Bone marrow (tissue), 2 donors: ENCODE measurements around the gene OR1L6.

Experiments used
- DNase-seq, 2 donors: peaks; one replicate each; lab custom pipeline; 2025; lab: John Stamatoyannopoulos, UW

Gene OR1L6

GRCh38 chr9:122742003-122742402, at the start of gene OR1L6:
TSS of gene OR1L6 (plus strand) at chr9:122742303. CDS start at chr9:122749848, 7,545 bp downstream.
- no peak for DNase-seq

- no peak for DNase-seq
These were observed 46.4 kb upstream of the OR1L6 start for GRCh38 chr9:122695696-122696095.

- no peak for DNase-seq
These were observed 24.1 kb upstream of the OR1L6 start for GRCh38 chr9:122718038-122718437.

- DNase-seq: no peak
These were observed 22.9 kb upstream of the OR1L6 start for GRCh38 chr9:122719218-122719617.

GRCh38 chr9:122723690-122724089, 18.4 kb upstream of the OR1L6 start, which contains the start of gene OR1L4:
TSS of gene OR1L4 (plus strand) at chr9:122723990. CDS start at chr9:122723990, 0 bp downstream.
- no peak for DNase-seq

GRCh38 chr9:122754825-122755224, 12.7 kb downstream of the OR1L6 start:
- no peak for DNase-seq

- DNase-seq: no peak
These were observed 25.7 kb downstream of the OR1L6 start for GRCh38 chr9:122767817-122768216.

- no peak for DNase-seq
These were observed 34.9 kb downstream of the OR1L6 start for GRCh38 chr9:122777052-122777451.

- DNase-seq: no peak
These were observed 36.0 kb downstream of the OR1L6 start for GRCh38 chr9:122777935-122778627.

- DNase-seq: no peak
These were observed 37.1 kb downstream of the OR1L6 start for GRCh38 chr9:122779181-122779580.

- DNase-seq: no peak
These were observed 37.9 kb downstream of the OR1L6 start for GRCh38 chr9:122780026-122780425.

- DNase-seq: no peak
These were observed 39.6 kb downstream of the OR1L6 start for GRCh38 chr9:122781671-122782070.

- DNase-seq: no peak
These were observed 43.2 kb downstream of the OR1L6 start for GRCh38 chr9:122785269-122785668.

GRCh38 chr9:122786338-122786737, 44.2 kb downstream of the OR1L6 start:
- no peak for DNase-seq

- DNase-seq: no peak
These were observed 46.7 kb downstream of the OR1L6 start, which contains the start of gene OR5C1 for GRCh38 chr9:122788831-122789230. TSS of gene OR5C1 (plus strand) at chr9:122788933. CDS start at chr9:122788933, 0 bp downstream.

- DNase-seq: no peak
These were observed 47.3 kb downstream of the OR1L6 start for GRCh38 chr9:122789256-122790046.

GRCh38 chr9:122791872-122792669, 50.0 kb downstream of the OR1L6 start:
- no peak for DNase-seq

- no peak for DNase-seq
These were observed 55.4 kb downstream of the OR1L6 start for GRCh38 chr9:122797316-122798063.
